DMS 273 (cell line): Measurements from ENCODE around the gene HOTAIR.

Source experiments
- DNase-seq: peaks from one replicate; lab custom pipeline; 2025; ENCODE audit not compliant: unreplicated experiment; lab: John Stamatoyannopoulos, UW

HOTAIR gene

DNA sequence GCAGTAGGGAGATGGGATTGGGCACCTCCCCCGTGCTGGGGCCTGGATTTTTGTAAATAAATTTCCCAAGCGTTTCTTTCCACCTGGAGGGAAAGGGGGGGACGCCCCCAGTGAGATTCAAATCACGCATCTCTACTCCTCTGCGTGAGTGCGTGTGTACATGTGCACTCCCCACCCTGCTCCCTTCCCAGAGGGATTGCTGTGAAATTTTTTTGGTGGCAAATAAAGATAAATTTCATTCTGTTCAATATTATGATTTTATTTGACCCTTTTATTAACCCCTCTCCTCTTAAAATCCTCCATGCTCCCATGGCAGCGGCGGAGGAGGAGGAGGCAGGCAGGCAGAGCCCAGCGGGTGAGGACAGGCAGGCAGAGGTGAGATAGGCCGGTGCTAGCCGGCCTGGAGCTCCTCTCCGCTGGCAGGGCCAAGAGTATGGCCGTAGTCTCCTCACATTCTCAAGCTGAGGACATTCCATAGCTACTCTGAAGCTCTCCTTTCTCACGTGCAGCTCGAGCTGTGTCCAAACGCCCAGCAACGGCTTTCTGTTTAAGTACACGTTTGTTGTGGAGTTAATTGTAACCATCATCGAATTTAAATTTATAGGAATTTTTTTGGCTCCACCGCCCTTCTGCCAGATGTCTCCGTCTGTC, 1.5 kb upstream of the HOTAIR start:
- peak; percentile 61 for DNase-seq

DNA sequence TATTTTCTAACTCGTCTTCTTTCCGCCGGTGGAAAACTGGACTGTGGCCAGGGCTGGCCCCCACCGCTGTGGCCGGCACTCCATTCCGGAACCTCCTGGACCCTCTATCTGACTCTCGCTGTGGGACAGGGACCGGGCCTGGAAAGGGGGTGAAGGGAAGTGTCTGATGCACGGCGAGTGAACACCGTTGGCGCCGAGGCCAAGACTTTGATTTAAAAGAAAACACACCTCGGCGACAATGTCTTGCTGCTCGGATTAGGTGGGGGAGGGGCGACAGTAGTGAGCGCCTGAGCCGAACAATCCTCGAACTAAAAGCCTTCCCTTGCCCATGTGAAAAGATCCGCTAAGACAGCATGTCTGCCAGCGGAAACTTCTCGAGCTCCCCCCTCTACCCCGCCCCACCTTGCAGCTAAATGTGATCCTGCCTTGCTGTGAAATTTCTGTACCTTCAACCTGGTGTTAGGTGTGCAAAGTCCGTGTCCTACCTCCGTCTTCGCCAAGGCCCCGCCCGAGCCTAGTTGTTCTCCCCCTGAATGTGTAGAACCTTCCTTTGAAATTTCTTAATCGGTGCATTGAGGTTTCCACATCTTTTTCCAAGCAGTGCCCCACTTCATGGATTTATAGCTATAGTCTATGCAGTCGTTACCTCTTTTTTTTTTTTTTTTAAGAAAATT, 862 bp upstream of the HOTAIR start:
- DNase-seq: no peak

DNA sequence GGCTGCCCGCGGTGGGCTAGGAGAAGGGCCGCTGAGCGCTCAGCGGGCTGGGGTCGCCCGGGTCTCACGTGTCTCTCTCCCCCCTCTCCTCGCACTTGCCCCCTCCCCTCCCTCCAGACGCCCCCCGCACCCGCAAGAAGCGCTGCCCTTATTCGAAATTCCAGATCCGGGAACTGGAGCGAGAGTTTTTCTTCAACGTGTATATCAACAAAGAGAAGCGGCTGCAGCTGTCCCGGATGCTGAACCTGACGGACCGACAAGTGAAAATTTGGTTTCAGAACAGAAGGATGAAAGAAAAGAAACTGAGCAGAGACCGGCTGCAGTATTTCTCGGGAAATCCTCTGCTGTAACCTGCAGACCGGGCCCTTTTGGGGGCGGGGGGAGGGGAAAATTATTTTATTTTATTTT, 314 bp upstream of the HOTAIR start:
- DNase-seq: no peak

DNA sequence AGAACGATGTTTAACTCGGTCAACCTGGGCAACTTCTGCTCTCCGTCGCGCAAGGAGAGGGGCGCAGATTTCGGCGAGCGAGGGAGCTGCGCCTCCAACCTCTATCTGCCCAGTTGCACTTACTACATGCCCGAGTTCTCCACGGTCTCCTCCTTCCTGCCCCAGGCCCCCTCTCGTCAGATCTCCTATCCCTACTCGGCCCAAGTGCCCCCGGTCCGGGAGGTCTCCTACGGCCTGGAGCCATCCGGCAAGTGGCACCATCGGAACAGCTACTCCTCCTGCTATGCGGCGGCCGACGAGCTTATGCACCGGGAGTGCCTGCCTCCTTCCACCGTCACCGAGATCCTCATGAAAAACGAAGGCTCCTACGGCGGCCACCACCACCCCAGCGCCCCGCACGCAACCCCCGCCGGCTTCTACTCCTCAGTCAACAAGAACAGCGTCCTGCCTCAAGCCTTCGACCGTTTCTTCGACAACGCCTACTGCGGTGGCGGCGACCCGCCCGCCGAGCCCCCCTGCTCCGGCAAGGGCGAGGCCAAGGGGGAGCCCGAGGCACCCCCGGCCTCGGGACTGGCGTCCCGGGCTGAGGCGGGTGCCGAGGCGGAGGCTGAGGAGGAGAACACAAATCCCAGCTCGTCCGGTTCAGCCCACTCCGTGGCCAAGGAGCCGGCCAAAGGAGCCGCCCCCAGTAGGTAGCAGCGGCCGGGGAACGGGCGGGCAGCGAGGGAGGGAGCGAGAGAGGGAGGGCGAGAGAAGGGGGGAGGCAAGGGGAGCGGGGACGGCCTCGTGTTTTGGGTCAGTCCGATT, 1.3 kb downstream of the HOTAIR start:
- DNase-seq: peak; percentile 41

DNA sequence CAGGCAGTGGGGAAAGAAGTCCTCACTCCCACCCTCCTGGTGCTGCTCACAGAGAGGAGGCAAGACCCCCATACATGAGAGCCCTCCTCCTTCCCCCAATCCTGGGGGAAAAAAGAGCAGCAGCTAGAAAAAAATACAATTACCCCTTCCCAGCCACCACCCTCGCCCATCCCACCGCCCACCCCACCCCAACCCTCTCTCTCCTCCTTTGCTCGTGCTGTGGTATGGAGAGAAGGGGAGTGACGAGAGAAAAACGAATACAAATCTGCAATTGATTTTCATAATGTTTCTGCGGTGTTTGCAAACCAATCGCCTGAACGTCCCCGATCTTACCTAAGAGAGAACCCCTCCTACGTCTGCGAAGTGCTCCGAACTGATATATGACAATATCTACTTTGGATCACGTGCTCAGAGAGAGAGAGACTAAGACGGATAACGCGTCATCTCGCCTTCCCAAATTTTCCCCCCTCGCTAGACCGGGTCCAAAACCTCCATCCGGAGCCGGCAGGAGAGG, 2.0 kb downstream of the HOTAIR start, which contains the start of gene HOXC11:
TSS of gene HOXC11 (plus strand) at position 405 of the 514 bp plus-strand sequence. CDS start 116 bp downstream, outside the sequence.
- no peak for DNase-seq

DNA sequence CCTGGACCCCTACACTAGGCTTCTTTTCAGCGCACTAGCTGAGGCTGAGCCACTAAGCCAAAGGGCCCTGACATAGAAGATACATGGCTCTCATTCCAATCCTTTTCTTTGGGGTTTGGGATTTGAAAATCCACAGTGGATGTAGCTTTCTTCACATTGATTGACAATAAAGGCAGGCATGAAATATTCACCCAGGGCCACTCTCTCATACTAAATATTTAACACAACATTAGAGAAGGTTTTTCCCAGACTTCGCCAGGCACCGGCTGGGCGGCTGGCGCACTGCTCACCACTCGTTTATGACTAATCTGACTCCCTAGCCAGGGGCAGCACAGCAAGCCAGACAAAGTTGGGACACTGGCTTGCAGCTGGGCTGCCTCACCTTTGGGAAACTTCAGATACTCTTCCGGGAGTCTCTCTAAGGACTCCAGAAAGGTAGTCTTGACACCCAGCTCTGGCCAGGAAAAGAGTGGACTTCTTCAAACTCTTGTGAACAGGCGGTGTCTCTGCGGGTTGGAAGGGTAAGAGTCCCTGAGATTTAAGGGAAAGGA, 2.5 kb downstream of the HOTAIR start:
- DNase-seq: no peak

DNA sequence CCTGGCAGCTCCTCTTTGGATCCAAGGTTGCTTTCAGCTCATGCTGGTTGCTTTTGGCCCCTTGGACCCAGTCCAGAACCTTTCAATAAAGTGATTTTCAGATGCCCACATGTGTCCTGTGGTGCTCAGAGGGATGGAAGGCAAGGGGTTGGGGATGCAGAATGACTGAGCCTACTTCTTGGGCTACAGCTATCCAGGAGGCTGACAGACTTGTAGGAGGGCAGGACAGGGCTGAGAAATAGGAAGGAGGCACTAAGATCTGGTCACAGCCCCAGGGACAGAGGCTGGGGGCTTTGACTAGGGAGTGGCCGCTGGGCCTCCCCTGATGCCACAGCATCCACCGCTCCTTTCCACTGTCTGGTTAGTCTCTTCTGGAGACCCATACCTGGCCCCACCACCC, 3.1 kb downstream of the HOTAIR start:
- DNase-seq: no peak

DNA sequence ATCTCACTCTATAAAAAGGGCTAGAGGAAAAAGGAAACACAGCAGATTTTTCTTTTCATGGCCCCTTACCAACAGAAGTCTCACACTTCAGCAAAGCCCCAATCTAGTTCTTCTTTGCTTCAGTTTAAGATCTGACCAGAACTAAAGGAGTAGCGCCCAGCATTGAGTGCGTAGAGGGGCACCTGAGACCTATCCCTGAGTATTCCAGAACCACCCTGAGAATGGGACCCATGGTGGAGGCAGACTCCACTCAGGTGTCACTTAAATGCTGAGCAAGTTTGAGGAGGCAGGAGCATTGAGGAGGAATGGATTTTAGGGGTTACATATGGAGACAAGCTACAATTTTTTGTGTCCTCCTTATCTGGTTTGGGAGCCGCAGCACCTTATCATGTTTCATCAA, 3.6 kb downstream of the HOTAIR start:
- no peak for DNase-seq

DNA sequence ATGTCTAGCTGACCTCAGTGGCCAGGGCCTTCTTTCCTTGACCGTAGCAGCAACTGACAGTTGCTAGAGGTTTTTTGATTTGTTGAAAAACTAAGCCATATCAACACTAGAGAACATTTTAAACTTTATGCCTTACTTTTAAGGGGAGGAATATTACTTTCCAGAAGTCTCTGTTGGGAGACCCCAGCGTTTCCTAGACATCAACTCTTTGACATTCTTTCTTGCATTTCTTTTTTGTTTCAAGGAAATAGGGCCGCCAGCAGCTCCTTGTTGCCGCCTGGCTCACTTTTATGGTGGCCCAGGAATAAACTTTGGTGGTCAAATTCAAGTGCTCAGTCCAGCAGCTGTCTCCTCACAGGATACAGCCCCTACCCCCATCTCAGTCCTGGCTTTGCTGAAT, 4.3 kb downstream of the HOTAIR start:
- DNase-seq: no peak

DNA sequence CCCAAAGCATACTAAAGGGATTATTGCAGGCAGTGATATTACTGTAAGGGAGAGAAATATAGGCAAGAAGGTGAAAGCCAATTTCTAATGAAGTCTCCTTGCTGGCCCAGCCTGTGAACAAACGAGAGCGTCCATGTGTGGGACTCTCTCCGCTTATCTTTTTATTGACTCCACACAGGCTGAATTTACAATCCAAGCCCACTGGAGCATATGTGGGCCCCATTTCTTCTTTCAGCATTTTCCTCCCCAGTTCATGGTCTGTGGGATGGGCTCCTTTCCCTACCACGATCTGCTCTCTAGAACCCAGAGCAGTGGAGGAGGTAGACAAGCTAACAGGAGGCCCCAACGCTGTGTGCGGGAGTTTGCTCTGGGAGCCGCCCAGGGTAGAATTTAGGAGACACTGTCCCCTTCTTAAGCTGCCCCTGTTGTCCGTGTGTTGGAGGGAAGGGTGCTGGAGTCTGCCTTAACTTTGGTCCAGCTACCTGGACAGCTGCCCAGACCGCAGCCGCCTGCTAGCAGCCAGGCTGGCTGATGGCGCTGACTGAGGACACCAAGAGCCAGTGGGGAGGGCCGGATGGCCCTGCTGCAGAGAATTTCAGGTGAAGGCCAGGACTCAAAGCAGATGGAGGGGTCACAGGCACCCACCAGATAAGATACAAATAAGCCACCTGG, 5.0 kb downstream of the HOTAIR start:
- DNase-seq: no peak

DNA sequence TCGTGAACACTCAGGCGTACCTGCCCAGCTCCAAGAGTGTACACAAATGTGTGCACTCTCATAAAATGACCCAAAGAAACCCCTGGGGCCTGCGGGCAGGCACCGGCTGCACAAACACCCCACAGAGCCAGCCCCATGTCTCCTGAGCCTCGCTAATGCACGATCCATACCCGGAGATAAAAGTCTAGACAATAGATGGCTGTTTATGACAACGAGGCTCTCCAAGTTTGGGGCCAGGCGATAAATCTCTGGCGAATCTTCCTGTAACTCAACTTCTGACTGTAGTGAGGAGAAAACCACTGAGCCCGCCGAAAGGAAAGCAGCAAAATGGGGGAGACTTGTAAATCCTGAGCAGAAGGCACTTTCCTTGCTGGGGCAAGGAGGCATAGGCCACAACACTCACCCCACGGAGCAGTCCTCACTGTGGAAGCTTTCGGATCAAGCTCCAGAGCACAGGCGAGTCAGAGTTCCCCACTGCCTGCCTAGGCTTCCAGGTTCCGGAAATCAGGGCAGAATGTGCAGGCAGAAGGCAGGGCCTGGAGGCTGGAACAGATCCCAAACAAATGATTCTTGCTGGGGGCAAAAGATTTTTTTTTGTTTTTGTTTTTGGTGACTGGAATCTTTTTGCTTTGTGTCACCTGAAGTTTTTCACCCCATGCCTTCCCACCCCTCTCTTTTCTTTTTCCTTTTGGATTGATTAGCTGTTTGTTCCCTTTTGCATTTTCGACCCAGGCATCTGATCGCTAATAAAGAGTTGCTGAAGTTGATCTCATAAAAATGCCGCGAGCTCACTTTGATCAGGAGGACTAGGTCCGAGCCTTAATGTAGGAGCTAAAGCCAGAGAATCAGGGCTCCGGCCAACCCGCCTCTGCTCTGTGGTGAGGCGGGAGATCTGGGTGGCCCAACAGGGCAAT, 6.3 kb downstream of the HOTAIR start:
- DNase-seq: no peak

DNA sequence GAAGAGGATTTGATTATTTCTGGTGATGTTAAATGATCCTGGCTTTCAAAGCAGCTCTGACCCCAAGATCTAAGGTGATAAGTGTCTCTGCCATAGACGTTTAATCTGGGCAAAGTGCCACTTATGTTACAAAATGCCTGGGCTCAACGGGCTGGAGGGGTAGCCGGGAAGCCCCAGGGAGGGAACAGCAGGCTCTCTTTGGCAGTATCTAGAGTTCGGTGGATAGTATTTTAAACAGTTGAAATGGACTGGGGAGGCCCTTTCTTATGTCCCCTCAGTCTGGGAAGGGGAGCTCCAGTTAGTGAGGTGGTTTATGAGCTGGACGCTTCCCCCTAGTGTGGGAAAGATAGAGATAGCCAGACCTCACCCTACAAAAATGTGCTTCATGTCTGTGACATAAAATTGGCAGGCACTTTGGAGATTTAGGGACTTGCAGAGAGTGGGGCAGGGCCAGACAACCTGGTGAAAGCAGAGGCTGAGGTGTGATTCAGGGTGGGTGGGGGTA, 7.3 kb downstream of the HOTAIR start:
- DNase-seq: peak; percentile 10

DNA sequence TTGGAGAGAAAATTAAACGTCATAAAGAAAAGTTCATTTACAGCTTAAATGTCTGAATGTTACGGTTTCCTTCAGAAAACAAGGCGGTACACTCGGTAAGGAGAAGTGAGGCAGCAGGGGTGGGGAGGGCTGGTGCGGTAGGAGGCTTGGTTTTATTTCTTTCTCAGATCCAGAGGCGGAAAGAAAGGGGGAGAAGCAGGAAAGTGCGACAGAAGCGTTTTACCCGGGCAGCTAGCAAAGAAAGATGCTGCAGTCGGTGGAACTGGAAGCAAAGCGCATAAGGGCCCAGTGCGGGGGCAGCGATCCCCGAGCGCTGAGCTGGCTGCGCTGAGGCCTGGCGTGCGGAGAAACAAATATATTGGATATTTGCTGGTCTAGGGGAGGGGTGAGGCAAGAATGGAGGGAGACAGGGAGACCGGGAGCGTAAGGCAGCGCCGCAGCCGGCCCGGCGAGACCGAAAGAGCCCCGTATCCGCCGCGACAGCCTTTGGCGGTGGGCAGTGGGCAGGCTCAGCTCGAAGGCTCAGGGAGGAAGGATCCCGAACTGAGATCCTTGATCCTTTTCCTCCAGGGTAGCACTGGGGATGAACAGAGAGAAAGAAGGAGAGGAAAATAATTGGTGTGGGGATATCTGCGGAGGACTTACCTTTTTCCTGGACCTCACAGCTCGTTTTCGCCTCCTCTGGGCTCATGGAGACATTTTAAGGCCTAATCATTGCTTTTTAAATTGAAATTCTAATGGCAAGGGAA, 8.2 kb downstream of the HOTAIR start:
- DNase-seq: no peak

DNA sequence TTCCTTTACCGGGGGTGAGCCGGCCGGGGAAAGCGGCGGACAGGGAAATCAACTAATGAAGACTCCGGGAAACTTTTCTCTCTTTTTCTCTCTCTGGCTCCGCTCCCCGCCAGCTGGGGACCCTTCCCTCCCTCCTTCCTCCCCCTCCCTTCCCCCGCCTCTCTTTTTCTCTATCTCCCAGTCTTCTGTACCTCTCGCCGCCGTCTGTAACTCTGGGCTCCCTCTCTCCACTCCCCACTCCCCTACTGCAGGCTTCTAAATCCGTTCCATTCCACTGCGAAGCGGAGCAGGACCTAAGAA, 8.7 kb downstream of the HOTAIR start:
- DNase-seq: no peak

DNA sequence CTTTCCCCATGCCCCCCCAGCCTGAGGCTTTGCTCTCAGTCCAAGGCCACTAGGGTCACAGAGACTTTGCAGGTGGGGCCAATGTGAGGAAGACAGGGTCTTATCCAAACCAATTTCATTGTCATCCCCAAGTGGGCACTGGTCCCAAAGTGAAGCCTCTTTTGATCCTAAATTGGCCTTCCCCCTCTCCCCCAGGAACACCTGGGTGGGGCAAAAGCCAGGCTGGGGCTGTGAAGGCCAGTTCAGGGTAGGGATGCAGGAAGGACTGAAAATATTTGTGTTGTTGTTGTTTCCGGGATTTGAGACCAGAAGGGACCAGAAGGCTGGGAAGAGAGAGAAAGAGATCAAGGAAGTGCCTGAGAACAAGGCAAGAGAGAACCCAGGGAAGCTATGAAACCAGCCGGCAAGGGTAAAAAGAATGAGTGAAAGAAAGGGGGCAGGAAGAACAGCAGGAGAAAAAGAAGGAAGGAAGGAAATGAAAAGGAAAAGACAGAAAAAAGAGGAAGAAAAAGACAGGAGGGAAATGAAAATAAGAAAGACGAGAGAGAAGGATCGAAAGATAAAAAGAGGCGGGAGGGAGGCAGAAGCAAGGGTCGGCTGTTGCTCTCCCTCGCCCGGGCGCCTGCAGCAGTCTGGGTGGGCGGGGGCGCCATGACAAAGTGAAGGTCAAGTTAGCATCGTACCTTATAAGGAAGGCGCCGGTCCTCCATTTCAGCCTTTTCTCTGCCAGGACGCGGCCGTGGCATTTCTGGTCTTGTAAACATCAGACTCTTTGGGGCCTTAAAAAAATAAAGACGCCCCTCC, 9.3 kb downstream of the HOTAIR start:
- no peak for DNase-seq

DNA sequence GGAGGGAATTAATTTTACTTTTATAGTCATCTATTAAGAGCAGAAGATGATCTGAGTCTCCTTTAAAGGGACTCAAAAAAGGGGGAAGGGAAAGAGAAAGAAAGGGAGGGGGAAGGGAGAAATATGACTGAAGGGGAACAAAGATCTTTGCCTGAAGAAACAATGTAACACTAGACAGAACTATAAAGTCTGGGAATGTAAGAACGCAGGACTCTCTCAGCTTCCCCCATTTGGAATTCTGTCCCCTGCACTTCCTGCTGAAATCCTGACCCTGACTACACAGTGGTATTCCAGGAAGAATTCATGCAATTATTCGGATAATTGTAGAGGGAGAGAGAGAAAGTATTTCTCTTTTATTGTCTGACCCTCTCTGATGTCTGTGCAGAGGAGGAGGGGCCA, 10.4 kb downstream of the HOTAIR start:
- DNase-seq: no peak

DNA sequence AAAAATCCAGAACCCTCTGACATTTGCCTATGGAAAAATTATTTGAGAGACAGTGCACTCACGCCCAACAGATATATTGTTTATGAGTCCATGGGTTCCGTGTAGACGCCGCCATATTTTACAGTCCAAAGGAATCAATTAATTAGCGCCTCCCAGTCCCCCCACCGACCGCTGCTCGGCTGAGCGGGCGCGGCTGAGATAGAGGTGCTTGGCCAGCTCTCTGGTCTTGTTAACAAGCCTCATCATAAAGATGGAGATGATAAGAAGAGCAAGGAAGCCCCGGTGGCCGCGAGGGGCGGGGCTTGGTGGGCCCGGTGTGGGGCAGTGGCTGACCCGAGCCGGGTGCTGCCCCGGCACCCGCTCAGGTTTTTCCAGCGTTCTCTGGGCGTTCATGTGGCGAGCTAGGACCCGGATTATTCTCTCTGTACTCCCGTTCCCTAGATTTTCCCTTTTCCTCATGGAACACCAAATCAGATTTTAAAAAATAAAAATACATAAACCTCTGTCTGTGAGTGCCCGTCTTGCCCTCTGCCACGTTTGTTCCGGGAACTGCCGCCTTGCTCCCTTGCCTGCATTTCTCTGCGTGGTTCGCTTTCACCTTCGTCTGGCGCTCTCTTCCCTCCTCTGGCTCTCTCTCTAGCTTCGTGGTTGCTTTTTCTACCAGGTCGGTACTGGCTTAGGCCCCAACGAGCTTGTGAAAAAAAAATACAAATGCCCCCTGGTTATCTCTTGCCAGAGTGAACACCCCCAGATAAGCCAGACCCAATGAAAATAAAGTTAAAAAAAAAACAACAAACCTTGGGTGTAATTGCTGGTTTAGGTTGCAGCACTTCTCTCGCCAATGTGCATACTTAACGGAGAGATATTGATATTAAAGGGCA, 11.1 kb downstream of the HOTAIR start:
- no peak for DNase-seq
